Fibroblast of lung (primary cell): ENCODE data around the gene C1RL.
"Not testable (repeated sequence)": the region's sequence is repeated elsewhere in the genome, so short reads cannot be mapped to it uniquely, and the experiment has no call there.

Source experiments
- CTCF ChIP-seq, 2 donors: IDR thresholded peaks in 1 of 2; conservative IDR thresholded peaks in 1 of 2; 1 replicate in 1 of 2; 2 replicates in 1 of 2; pipeline ENCODE4 v1.5.1; 2011 to 2012; ENCODE audit warnings: low read length in 2 of 2, control low read depth in 1 of 2, inconsistent platforms in 1 of 2, low read depth in 1 of 2, mild to moderate bottlenecking in 1 of 2
- EZH2 ChIP-seq: IDR thresholded peaks from 2 replicates; pipeline ENCODE4 v1.5.1; 2012; ENCODE audit warnings: low read length, control low read depth, mild to moderate bottlenecking; ENCODE audit errors: missing control alignments

GRCh38 chr12:7049445-7049951 lies 59.5 kb downstream of the C1RL start:
- TF ChIP-seq CTCF (conservative IDR thresholded peaks at IDR 0.05 in 1 of 2, IDR thresholded peaks at IDR 0.05 in 1 of 2; ENCODE audit: low read depth in 1 of 2, low read length in 2 of 2); EZH2: not testable (repeated sequence)
